K562 (cell line): ENCODE data around the gene NUMB. TPM values are rescaled to one million over a fixed set of nuclear protein-coding genes. Genes with fewer than 3 reads are reported as not detected.

Experiments
- ATAC-seq: fragments of 200-7000 bp; cut with Tn5 transposase; 3 replicates; pipeline ENCODE4 v1.9.1; 2020; ENCODE audit warnings: moderate library complexity
- BruUV-seq: library from RNA; stranded (reverse); fragments of 400-500 nt; replicated peaks from 2 replicates; lab custom pipeline; 2021; lab: Mats Ljungman, UMichigan
- CTCF ChIA-PET: fragments of 300-600 bp; formaldehyde crosslinking; extraction: SDS; loops from one replicate; lab custom pipeline; 2021; ENCODE audit warnings: low intra/inter-chr PET ratio; lab: Yijun Ruan, JAX
- POLR2A ChIA-PET: fragments of 300-600, 350-650 bp; sonication (Branson Sonifier 250); formaldehyde crosslinking; extraction: SDS; loops from one replicate; lab custom pipeline; 2021; ENCODE audit warnings: antibody characterized with exemption, inconsistent platforms; lab: Yijun Ruan, JAX
- DNase-seq, 4 experiments: peaks; one replicate each; pipeline versions ENCODE4 v3.0.0 to v3.0.0-alpha.2; 2011 to 2018; ENCODE audit warnings: low spot score in 3 of 4, mixed read lengths in 3 of 4; ENCODE audit errors: extremely low read depth in 1 of 4
- FAIRE-seq: peaks from 2 replicates; lab custom pipeline; 2011; peaks lifted over from hg19 to GRCh38; lab: Jason Lieb, UNC
- H2AFZ ChIP-seq: 2 replicates; pipeline ENCODE4 v1.6.0; 2011; ENCODE audit warnings: low read depth, low read length, control low read depth, inconsistent platforms
- H3K27ac ChIP-seq: fragments of 200-600 bp; 3 replicates; pipeline ENCODE4 v1.8.0; 2011; ENCODE audit warnings: low read depth, mild to moderate bottlenecking, control low read depth, inconsistent platforms, low read length, moderate library complexity, mixed read lengths; ENCODE audit errors: extremely low read depth
- H3K27me3 ChIP-seq, 2 experiments: fragments of 300-600 bp in 1 of 2; 2 replicates in 1 of 2; 3 replicates in 1 of 2; pipeline versions ENCODE4 v1.6.0 to v1.8.0; 2011; ENCODE audit warnings: inconsistent platforms in 2 of 2, low read length in 2 of 2, mild to moderate bottlenecking in 1 of 2, mixed read lengths in 1 of 2, moderate library complexity in 1 of 2; ENCODE audit not compliant: control insufficient read depth in 2 of 2, insufficient read depth in 2 of 2
- H3K36me3 ChIP-seq: fragments of 300-600 bp; 3 replicates; pipeline ENCODE4 v1.8.0; 2011; ENCODE audit warnings: mild to moderate bottlenecking, low read length, inconsistent platforms; ENCODE audit not compliant: control insufficient read depth, insufficient read depth
- H3K4me1 ChIP-seq, 2 experiments: fragments of 200-600 bp in 1 of 2; replicated peaks in 1 of 2; 2 replicates in 1 of 2; 3 replicates in 1 of 2; pipeline versions ENCODE4 v1.5.1 to v1.8.0; 2011; ENCODE audit warnings: inconsistent platforms in 2 of 2, low read length in 2 of 2, mild to moderate bottlenecking in 1 of 2, mixed read lengths in 1 of 2, moderate library complexity in 1 of 2; ENCODE audit not compliant: control insufficient read depth in 2 of 2, insufficient read depth in 2 of 2
- H3K4me2 ChIP-seq: 2 replicates; pipeline ENCODE4 v1.6.1; 2011; ENCODE audit warnings: low read length, control low read depth, inconsistent platforms, mixed read lengths; ENCODE audit not compliant: insufficient read depth
- H3K4me3 ChIP-seq: fragments of 200-600 bp; sonication (generic), shearing (Covaris generic); 2 replicates; pipeline ENCODE4 v1.5.1; 2016; ENCODE audit warnings: control low read depth, inconsistent platforms
- H3K79me2 ChIP-seq: fragments of 200-600 bp; 3 replicates; pipeline ENCODE4 v1.8.0; 2011; ENCODE audit warnings: low read length, inconsistent platforms; ENCODE audit not compliant: control insufficient read depth, insufficient read depth
- H3K9ac ChIP-seq, 2 experiments: 2 replicates each; pipeline versions ENCODE4 v1.6.0 to v1.6.1; 2011; ENCODE audit warnings: low read depth in 2 of 2, low read length in 2 of 2, control low read depth in 1 of 2, inconsistent platforms in 1 of 2, mild to moderate bottlenecking in 1 of 2, mixed read lengths in 1 of 2; ENCODE audit not compliant: insufficient read depth in 1 of 2
- H3K9me1 ChIP-seq: one replicate; pipeline ENCODE4 v1.6.0; 2011; ENCODE audit warnings: inconsistent platforms, mild to moderate bottlenecking, low read length, moderate library complexity; ENCODE audit not compliant: control insufficient read depth, insufficient read depth
- H3K9me3 ChIP-seq: replicated peaks from 2 replicates; pipeline ENCODE4 v1.5.1; 2011; ENCODE audit warnings: low read depth, low read length, inconsistent platforms; ENCODE audit not compliant: control insufficient read depth, insufficient read depth
- H4K20me1 ChIP-seq: replicated peaks from 2 replicates; pipeline ENCODE4 v1.6.1; 2011; ENCODE audit warnings: low read length, inconsistent platforms, mixed read lengths; ENCODE audit not compliant: control insufficient read depth, insufficient read depth
- BRCA1 ChIP-seq, 2 experiments: fragments of 450-650 bp in 1 of 2; sonication (generic) in 1 of 2; formaldehyde crosslinking in 1 of 2; IDR thresholded peaks; 2 replicates each; pipeline versions ENCODE4 v1.5.0 to v1.6.1; 2017 to 2020; ENCODE audit warnings: mild to moderate bottlenecking in 1 of 2, missing genetic modification reagents in 1 of 2
- CBX1 ChIP-seq: sonication (generic); IDR thresholded peaks from 2 replicates; pipeline ENCODE4 v1.6.1; 2016; ENCODE audit warnings: antibody characterized with exemption, low read depth, mild to moderate bottlenecking
- NKRF ChIP-seq: fragments of 450-650 bp; IDR thresholded peaks from 2 replicates; pipeline ENCODE4 v1.6.1; 2016; ENCODE audit warnings: borderline replicate concordance
- RHOXF2B ChIP-seq: fragments of 250-450 bp; sonication (Bioruptor Pico); conservative IDR thresholded peaks from 2 replicates; pipeline ENCODE4 v1.5.1; 2021
- THRAP3 ChIP-seq: fragments of 450-650 bp; IDR thresholded peaks from 2 replicates; pipeline ENCODE4 v1.6.1; 2016; ENCODE audit warnings: mild to moderate bottlenecking, inconsistent platforms, borderline replicate concordance
- ZBTB8A ChIP-seq: fragments of 450-650 bp; IDR thresholded peaks from 2 replicates; pipeline ENCODE4 v1.6.1; 2018; ENCODE audit warnings: mild to moderate bottlenecking, moderate library complexity; ENCODE audit not compliant: partially characterized antibody
- ZKSCAN3 ChIP-seq: fragments of 250-450 bp; sonication (Bioruptor Pico); IDR thresholded peaks from 2 replicates; pipeline ENCODE4 v1.4.0; 2020
- ZSCAN29 ChIP-seq: fragments of 450-650 bp; IDR thresholded peaks from 2 replicates; pipeline ENCODE4 v1.6.1; 2017
- WGBS: fragments of 100-300 bp; shearing (Covaris generic); methylation state at CpG from one replicate; pipeline ENCODE4 v1.1.6; 2016; ENCODE audit warnings: low coverage, mixed read lengths; ENCODE audit not compliant: insufficient coverage; ENCODE audit errors: missing lambda C conversion rate; 5-methylcytosine and 5-hydroxymethylcytosine counted together
- in situ Hi-C: fragments of 300-500 bp; cut with MboI; formaldehyde crosslinking; loops from 4 replicates; pipeline ENCODE4 v1.15.0; 2018; ENCODE audit warnings: inconsistent platforms, mixed read lengths
- intact Hi-C: fragments of 100-400 bp; cut with micrococcal nuclease; formaldehyde crosslinking; loops from 2 replicates; pipeline ENCODE4 v1.14.2; 2022
- polyA plus RNA-seq, 8 experiments: library from polyadenylated mRNA; depleted of rRNA in 4 of 8; stranded (reverse) in 5 of 8; unstranded in 3 of 8; fragments of >200 nt; fragmentation: Nextera tagmentation in 2 of 8; fragmentation: Illumina TruSeq in 1 of 8; extraction: Ambion mirVana in 2 of 8; extraction: Trizol in 1 of 8; gene quantifications; 2 replicates each; pipeline versions ENCODE4 v1.2.1 to v1.2.3, GENCODE V29; 2011 to 2014; ENCODE audit warnings: inconsistent platforms in 1 of 8, missing spikeins in 1 of 8
- total RNA-seq, 7 experiments: library from RNA; depleted of rRNA in 6 of 7; stranded (reverse); fragments of >200 nt in 6 of 7; fragmentation: Illumina TruSeq in 2 of 7; extraction: Trizol in 2 of 7; gene quantifications; 2 replicates each; pipeline versions ENCODE4 v1.2.1 to v1.2.3, GENCODE V29; 2011 to 2021; ENCODE audit warnings: low replicate concordance in 1 of 7
- TF ChIP-seq, protein P1 (sequence below): fragments of 450-650 bp; IDR thresholded peaks from 2 replicates; pipeline ENCODE4 v1.6.1; 2016; ENCODE audit warnings: low read depth
- TF ChIP-seq, protein P2 (sequence below): fragments of 450-650 bp; conservative IDR thresholded peaks from 2 replicates; pipeline ENCODE4 v1.6.1; 2016; ENCODE audit warnings: missing genetic modification characterization, low read depth, mild to moderate bottlenecking, control low read depth, missing compliant biosample characterization

The NUMB gene
- total and polyA plus RNA-seq, 9 of the 15 experiments (the other 6 are each of a cell fraction or from before 2014, with no cell fraction given), result 13.5 to 54.0 (median 32.3) TPM

GRCh38 chr14:73251516-73252215, 206.7 kb downstream of the NUMB start:
- CTCF ChIA-PET, result no interaction called here
- Histone ChIP-seq H3K4me3 (no peak overlapping the region), H3K27ac (no peak overlapping the region), H3K9me3 (no peaks in the 10 kb centered on the region), H3K79me2 (no peaks in the 10 kb centered on the region), H3K9ac (no peak overlapping the region), H2AFZ (no peak overlapping the region), H3K27me3 (no peaks in the 10 kb centered on the region), H3K9me1 (no peaks in the 10 kb centered on the region), H3K4me1 (peaks cover 9 to 28% of the 10 kb centered on the region in 2 experiments; a peak in 4 of 5 replicates), H3K36me3 (no peaks in the 10 kb centered on the region), H4K20me1 (no peaks in the 10 kb centered on the region), H3K4me2 (no peak overlapping the region)
- no peak for FAIRE-seq
- no peak for ATAC-seq
- POLR2A ChIA-PET, result interaction anchor here (1.1 kb wide), 1 partner anchor 12 kb away, joined by 4 read pairs; no protein-coding TSS in a partner anchor
- in situ Hi-C loops, result no loop called here
- no peak for DNase-seq
- no TSS peak for BruUV-seq
- intact Hi-C loops, result no loop called here
- WGBS, result 46% methylated on average over 8 of the region's 30 CpGs
- TF ChIP-seq, protein P1, sequence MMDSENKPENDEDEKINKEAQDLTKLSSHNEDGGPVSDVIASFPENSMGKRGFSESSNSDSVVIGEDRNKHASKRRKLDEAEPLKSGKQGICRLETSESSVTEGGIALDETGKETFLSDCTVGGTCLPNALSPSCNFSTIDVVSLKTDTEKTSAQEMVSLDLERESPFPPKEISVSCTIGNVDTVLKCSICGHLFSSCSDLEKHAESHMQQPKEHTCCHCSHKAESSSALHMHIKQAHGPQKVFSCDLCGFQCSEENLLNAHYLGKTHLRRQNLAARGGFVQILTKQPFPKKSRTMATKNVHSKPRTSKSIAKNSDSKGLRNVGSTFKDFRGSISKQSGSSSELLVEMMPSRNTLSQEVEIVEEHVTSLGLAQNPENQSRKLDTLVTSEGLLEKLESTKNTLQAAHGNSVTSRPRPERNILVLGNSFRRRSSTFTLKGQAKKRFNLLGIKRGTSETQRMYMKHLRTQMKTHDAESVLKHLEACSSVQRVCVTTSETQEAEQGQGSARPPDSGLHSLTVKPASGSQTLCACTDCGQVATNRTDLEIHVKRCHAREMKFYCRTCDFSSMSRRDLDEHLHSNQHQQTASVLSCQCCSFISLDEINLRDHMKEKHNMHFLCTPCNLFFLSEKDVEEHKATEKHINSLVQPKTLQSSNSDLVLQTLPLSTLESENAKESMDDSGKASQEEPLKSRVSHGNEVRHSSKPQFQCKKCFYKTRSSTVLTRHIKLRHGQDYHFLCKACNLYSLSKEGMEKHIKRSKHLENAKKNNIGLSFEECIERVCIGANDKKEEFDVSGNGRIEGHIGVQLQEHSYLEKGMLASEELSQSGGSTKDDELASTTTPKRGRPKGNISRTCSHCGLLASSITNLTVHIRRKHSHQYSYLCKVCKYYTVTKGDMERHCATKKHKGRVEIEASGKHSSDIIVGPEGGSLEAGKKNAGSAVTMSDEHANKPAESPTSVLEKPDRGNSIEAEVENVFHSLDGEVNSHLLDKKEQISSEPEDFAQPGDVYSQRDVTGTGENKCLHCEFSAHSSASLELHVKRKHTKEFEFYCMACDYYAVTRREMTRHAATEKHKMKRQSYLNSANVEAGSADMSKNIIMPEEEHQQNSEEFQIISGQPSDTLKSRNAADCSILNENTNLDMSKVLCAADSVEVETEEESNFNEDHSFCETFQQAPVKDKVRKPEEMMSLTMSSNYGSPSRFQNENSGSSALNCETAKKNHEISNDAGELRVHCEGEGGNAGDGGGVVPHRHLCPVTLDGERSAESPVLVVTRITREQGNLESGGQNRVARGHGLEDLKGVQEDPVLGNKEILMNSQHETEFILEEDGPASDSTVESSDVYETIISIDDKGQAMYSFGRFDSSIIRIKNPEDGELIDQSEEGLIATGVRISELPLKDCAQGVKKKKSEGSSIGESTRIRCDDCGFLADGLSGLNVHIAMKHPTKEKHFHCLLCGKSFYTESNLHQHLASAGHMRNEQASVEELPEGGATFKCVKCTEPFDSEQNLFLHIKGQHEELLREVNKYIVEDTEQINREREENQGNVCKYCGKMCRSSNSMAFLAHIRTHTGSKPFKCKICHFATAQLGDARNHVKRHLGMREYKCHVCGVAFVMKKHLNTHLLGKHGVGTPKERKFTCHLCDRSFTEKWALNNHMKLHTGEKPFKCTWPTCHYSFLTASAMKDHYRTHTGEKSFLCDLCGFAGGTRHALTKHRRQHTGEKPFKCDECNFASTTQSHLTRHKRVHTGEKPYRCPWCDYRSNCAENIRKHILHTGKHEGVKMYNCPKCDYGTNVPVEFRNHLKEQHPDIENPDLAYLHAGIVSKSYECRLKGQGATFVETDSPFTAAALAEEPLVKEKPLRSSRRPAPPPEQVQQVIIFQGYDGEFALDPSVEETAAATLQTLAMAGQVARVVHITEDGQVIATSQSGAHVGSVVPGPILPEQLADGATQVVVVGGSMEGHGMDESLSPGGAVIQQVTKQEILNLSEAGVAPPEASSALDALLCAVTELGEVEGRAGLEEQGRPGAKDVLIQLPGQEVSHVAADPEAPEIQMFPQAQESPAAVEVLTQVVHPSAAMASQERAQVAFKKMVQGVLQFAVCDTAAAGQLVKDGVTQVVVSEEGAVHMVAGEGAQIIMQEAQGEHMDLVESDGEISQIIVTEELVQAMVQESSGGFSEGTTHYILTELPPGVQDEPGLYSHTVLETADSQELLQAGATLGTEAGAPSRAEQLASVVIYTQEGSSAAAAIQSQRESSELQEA, result no peak
- no peak for TF ChIP-seq ZBTB8A
- no peak for TF ChIP-seq NKRF
- TF ChIP-seq CBX1, result no peak
- TF ChIP-seq RHOXF2B, result no peak
- no peak for TF ChIP-seq BRCA1 (IDR thresholded peaks at IDR 0.05)
- TF ChIP-seq BRCA1 (CRISPR knock-in tag; IDR thresholded peaks at IDR 0.05), result no peak
- TF ChIP-seq ZSCAN29, result no peak
- no peak for TF ChIP-seq THRAP3
- TF ChIP-seq ZKSCAN3 (CRISPR knock-in tag), result no peak
- TF ChIP-seq, protein P2, sequence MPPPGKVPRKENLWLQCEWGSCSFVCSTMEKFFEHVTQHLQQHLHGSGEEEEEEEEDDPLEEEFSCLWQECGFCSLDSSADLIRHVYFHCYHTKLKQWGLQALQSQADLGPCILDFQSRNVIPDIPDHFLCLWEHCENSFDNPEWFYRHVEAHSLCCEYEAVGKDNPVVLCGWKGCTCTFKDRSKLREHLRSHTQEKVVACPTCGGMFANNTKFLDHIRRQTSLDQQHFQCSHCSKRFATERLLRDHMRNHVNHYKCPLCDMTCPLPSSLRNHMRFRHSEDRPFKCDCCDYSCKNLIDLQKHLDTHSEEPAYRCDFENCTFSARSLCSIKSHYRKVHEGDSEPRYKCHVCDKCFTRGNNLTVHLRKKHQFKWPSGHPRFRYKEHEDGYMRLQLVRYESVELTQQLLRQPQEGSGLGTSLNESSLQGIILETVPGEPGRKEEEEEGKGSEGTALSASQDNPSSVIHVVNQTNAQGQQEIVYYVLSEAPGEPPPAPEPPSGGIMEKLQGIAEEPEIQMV (tag), result no peak
